Stimulated activated effector memory CD8-positive, alpha-beta T cell treated with anti-CD3 and anti-CD28 coated beads, Interleukin-12 subunit alpha, Interleukin-12 subunit beta, amount 100 ng/mL, for 72 hours (primary cell): Measurements from ENCODE around the gene H3-3A.
A peak's percentile ranks its signal among the peaks of the same experiment; 100 is the strongest.

Experiments
- ATAC-seq: fragments of 150-1000 bp; cut with Tn5 transposase; 2 replicates; pipeline ENCODE4 v1.10.0; 2021
- DNase-seq, 2 donors: peaks; one replicate each; pipeline ENCODE4 v3.0.0; 2021 to 2022; ENCODE audit warnings: low spot score in 2 of 2
- H3K27ac Mint-ChIP-seq: one replicate; pipeline ENCODE4 v1.8.0; 2022; ENCODE audit warnings: mild to moderate bottlenecking, mixed read lengths
- H3K36me3 Mint-ChIP-seq: one replicate; pipeline ENCODE4 v1.8.0; 2022; ENCODE audit warnings: mild to moderate bottlenecking, mixed read lengths
- H3K4me1 Mint-ChIP-seq: one replicate; pipeline ENCODE4 v1.8.0; 2022; ENCODE audit warnings: mixed read lengths
- H3K4me3 Mint-ChIP-seq: one replicate; pipeline ENCODE4 v1.8.0; 2022; ENCODE audit warnings: mild to moderate bottlenecking, mixed read lengths
- H3K9me3 Mint-ChIP-seq: one replicate; pipeline ENCODE4 v1.8.0; 2022; ENCODE audit warnings: mixed read lengths

Gene H3-3A

DNA sequence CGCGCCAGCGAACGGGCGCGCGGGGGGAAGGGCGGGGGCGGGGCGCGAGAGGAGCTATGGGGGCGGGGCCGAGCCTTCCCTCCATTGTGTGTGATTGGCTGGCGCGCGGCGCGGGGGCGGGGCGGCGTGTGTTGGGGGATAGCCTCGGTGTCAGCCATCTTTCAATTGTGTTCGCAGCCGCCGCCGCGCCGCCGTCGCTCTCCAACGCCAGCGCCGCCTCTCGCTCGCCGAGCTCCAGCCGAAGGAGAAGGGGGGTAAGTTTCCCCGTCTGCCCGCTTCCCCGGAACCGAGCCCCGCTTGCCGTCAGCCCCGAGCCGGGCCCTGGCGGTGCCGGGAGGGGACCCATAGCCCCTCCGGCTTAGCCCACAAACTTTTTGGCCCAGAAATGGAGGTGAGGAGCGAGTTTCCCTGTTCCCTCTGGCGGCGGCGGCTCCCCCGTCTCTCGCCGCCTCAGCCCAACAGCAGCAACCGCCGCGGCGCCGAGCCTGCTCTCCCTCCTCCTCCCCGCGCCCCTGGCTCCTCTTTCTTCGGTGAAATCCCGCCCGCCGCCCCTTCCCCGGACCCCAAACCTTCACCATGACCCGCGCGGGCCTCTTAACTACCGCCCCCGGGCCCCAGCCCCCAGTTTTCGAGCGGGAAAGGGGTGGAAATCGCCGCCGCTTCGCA lies at the start of gene H3-3A:
TSS of gene H3-3A (plus strand) at position 159 of the 666 bp plus-strand sequence. CDS start 1,636 bp downstream, outside the sequence.
- H3K36me3 Mint-ChIP-seq: peaks cover 52% of the 10 kb centered on the region
- H3K9me3 Mint-ChIP-seq: no peaks in the 10 kb centered on the region
- H3K4me3 Mint-ChIP-seq: peak within 1 kb of the TSS; percentile 99
- peak; percentile 92 for ATAC-seq
- DNase-seq: peak; percentile 96 to 99
- peak within 1 kb of the TSS; percentile 98 for H3K27ac Mint-ChIP-seq
- H3K4me1 Mint-ChIP-seq: peaks cover 40% of the 10 kb centered on the region

GRCh38 chr1:226017070-226017469 lies 45.4 kb upstream of the H3-3A start:
- no peaks in the 10 kb centered on the region for H3K9me3 Mint-ChIP-seq
- H3K36me3 Mint-ChIP-seq: no peaks in the 10 kb centered on the region
- no peak for DNase-seq
- H3K4me1 Mint-ChIP-seq: no peaks in the 10 kb centered on the region
- H3K27ac Mint-ChIP-seq: no peak overlapping the region
- no peak for ATAC-seq
- H3K4me3 Mint-ChIP-seq: no peak overlapping the region

DNA sequence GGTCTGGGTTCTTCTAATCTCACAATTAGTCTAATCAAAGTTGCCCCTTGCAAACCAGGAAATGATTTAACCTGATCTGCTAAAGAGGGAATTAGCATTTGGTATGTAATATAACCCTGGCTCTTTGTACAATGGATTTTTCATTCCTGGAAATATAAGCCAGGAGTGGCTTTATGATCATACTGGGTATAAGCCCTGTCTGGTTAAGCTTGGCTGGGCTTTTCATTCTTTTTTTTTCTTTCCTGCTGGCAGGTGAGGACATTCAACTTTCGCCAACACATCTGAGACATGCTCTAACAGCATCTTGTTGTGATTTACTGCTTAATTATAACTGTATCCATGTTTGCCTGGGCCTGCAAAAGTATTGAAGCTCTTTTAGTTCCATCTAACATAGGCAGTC lies 42.9 kb upstream of the H3-3A start:
- no peaks in the 10 kb centered on the region for H3K9me3 Mint-ChIP-seq
- H3K27ac Mint-ChIP-seq: no peak overlapping the region
- no peak for ATAC-seq
- no peak overlapping the region for H3K4me3 Mint-ChIP-seq
- no peak for DNase-seq
- H3K36me3 Mint-ChIP-seq: no peaks in the 10 kb centered on the region
- H3K4me1 Mint-ChIP-seq: no peaks in the 10 kb centered on the region

DNA sequence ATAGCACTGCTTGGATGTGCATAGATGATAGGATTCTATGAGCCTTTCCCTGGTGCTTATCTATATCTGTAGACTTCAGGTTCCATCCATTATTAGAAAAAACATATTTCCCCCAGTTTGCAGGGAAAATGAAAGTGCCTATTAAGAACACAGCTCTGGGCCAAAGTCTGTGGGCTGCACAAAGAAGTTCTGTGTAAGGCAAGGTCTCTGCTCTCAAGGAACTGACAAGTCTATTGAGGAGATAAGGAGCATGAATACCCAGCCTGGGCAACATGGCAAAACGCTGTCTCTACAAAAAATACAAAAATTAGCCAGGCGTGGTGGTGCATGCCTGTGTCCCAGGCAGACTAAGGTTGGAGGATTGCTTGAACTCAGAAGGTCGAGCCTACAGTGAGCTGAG lies 41.1 kb upstream of the H3-3A start:
- ATAC-seq (no peak), DNase-seq (no peak)
- Mint-ChIP-seq H3K36me3 (no peaks in the 10 kb centered on the region), H3K4me3 (no peak overlapping the region), H3K9me3 (no peaks in the 10 kb centered on the region), H3K27ac (no peak overlapping the region), H3K4me1 (no peaks in the 10 kb centered on the region)

- no peaks in the 10 kb centered on the region for H3K4me1 Mint-ChIP-seq
- DNase-seq (no peak), ATAC-seq (no peak)
- H3K36me3 Mint-ChIP-seq: no peaks in the 10 kb centered on the region
- H3K27ac Mint-ChIP-seq: no peak overlapping the region
- H3K9me3 Mint-ChIP-seq: no peaks in the 10 kb centered on the region
- H3K4me3 Mint-ChIP-seq: no peak overlapping the region
Measured at GRCh38 chr1:226021801-226022200, 40.7 kb upstream of the H3-3A start.

GRCh38 chr1:226023735-226024134 lies 38.8 kb upstream of the H3-3A start:
- no peaks in the 10 kb centered on the region for H3K36me3 Mint-ChIP-seq
- H3K27ac Mint-ChIP-seq: no peak overlapping the region
- ATAC-seq: no peak
- DNase-seq: no peak
- H3K4me1 Mint-ChIP-seq: no peaks in the 10 kb centered on the region
- no peaks in the 10 kb centered on the region for H3K9me3 Mint-ChIP-seq
- H3K4me3 Mint-ChIP-seq: no peak overlapping the region

DNA sequence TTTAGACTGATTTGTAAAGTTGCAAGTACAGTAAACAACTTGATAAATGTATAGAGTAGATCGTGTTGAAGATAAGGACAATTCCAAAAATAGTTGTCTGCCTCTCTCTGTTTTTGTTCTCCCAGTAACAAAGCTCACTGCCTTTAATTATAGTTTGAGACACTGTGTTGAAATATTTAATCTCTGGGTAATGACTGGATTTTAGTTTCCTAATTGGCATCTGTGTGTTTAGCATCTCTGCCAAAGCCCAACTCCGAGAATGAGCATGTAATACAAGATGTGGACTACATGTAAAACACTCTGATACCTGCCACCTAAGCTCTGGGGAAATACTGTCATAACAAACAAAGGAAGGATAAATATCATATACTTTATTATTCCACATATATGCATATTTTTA lies 35.7 kb upstream of the H3-3A start:
- ATAC-seq (no peak), DNase-seq (no peak)
- Mint-ChIP-seq H3K27ac (no peak overlapping the region), H3K9me3 (no peaks in the 10 kb centered on the region), H3K36me3 (no peaks in the 10 kb centered on the region), H3K4me1 (no peaks in the 10 kb centered on the region), H3K4me3 (no peak overlapping the region)

- ATAC-seq: no peak
- no peak for DNase-seq
- no peaks in the 10 kb centered on the region for H3K36me3 Mint-ChIP-seq
- H3K4me3 Mint-ChIP-seq: no peak overlapping the region
- H3K4me1 Mint-ChIP-seq: no peaks in the 10 kb centered on the region
- no peaks in the 10 kb centered on the region for H3K9me3 Mint-ChIP-seq
- no peak overlapping the region for H3K27ac Mint-ChIP-seq
Measured at GRCh38 chr1:226027538-226028217, 34.8 kb upstream of the H3-3A start.

- no peaks in the 10 kb centered on the region for H3K9me3 Mint-ChIP-seq
- ATAC-seq (no peak), DNase-seq (no peak)
- H3K27ac Mint-ChIP-seq: no peak overlapping the region
- H3K36me3 Mint-ChIP-seq: no peaks in the 10 kb centered on the region
- H3K4me1 Mint-ChIP-seq: no peaks in the 10 kb centered on the region
- H3K4me3 Mint-ChIP-seq: no peak overlapping the region
Measured at GRCh38 chr1:226029093-226029496, 33.4 kb upstream of the H3-3A start.

- no peak for DNase-seq
- Mint-ChIP-seq H3K27ac (no peak overlapping the region), H3K9me3 (no peaks in the 10 kb centered on the region), H3K4me3 (no peak overlapping the region), H3K4me1 (no peaks in the 10 kb centered on the region), H3K36me3 (no peaks in the 10 kb centered on the region)
- no peak for ATAC-seq
Measured at GRCh38 chr1:226029568-226030225, 32.8 kb upstream of the H3-3A start.

- DNase-seq: no peak
- Mint-ChIP-seq H3K4me3 (no peak overlapping the region), H3K4me1 (no peaks in the 10 kb centered on the region), H3K27ac (no peak overlapping the region), H3K9me3 (no peaks in the 10 kb centered on the region), H3K36me3 (no peaks in the 10 kb centered on the region)
- no peak for ATAC-seq
Measured at GRCh38 chr1:226033582-226033981, 28.9 kb upstream of the H3-3A start.

DNA sequence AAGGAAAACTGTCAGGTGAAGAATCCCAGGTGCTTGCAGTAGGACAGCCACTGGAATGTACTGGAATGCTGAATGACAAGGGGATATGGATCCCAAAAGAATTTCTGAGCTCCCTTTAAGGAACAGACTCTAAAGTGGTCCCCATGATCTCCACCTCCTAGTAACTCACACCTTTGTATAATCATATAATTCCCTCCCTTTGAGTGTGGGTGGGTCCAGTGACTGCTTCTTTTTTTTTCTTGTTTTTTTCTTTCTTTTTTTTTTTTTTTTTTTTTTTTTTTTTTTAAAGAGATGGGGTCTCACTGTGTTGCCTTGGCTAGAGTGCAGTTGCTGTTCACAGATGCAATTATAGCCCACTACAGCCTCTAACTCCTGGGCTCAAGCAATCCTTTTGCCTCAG lies 28.5 kb upstream of the H3-3A start:
- no peak overlapping the region for H3K4me3 Mint-ChIP-seq
- H3K36me3 Mint-ChIP-seq: no peaks in the 10 kb centered on the region
- H3K9me3 Mint-ChIP-seq: no peaks in the 10 kb centered on the region
- no peaks in the 10 kb centered on the region for H3K4me1 Mint-ChIP-seq
- H3K27ac Mint-ChIP-seq: no peak overlapping the region
- ATAC-seq (no peak), DNase-seq (no peak)

- no peaks in the 10 kb centered on the region for H3K36me3 Mint-ChIP-seq
- no peaks in the 10 kb centered on the region for H3K4me1 Mint-ChIP-seq
- H3K4me3 Mint-ChIP-seq: no peak overlapping the region
- DNase-seq: no peak
- no peaks in the 10 kb centered on the region for H3K9me3 Mint-ChIP-seq
- ATAC-seq: no peak
- no peak overlapping the region for H3K27ac Mint-ChIP-seq
Measured at GRCh38 chr1:226034482-226034881, 28.0 kb upstream of the H3-3A start.

DNA sequence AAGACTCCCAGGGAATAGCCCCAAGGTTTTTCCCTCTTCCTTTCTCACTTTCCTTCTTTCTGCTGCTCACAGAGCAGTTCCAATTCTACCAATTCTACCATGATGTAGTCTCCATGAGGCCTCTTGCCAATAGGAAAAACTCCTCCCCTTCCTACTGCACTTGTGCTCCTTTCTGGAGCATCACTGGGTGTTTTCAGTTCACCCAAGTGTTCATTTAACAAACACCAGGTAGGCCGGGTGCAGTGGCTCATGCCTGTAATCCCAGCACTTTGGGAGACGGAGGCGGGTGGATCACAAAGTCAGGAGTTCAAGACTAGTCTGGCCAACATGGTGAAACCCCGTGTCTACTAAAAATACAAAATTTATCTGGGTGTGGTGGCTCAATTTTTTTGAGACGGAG lies 26.6 kb upstream of the H3-3A start:
- Mint-ChIP-seq H3K4me3 (no peak overlapping the region), H3K4me1 (no peaks in the 10 kb centered on the region), H3K9me3 (no peaks in the 10 kb centered on the region), H3K36me3 (no peaks in the 10 kb centered on the region), H3K27ac (no peak overlapping the region)
- DNase-seq: no peak
- ATAC-seq: no peak

DNA sequence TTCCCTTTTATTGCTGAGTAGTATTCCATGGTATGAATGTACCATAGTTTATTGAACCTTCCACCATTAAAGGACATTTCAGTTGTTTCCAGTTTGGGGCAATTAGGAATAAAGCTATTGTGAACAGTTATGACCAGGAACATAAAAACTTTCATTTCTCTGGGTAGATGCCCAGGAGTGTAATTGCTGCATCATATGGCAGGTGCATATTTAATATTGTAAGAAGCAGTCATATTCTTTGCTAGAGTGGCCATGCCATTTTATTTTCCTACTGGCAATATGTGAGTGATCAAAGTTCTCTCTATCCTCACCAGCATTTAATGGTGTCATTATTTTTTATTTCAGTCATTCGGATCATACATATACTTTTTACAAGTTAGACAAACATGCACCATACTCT lies 23.9 kb upstream of the H3-3A start:
- Mint-ChIP-seq H3K4me1 (no peaks in the 10 kb centered on the region), H3K4me3 (no peak overlapping the region), H3K27ac (no peak overlapping the region), H3K36me3 (no peaks in the 10 kb centered on the region), H3K9me3 (no peaks in the 10 kb centered on the region)
- ATAC-seq (no peak), DNase-seq (no peak)

- no peak overlapping the region for H3K27ac Mint-ChIP-seq
- peaks cover 5% of the 10 kb centered on the region for H3K4me1 Mint-ChIP-seq
- H3K9me3 Mint-ChIP-seq: no peaks in the 10 kb centered on the region
- no peak for ATAC-seq
- DNase-seq: no peak
- H3K4me3 Mint-ChIP-seq: no peak overlapping the region
- H3K36me3 Mint-ChIP-seq: no peaks in the 10 kb centered on the region
Measured at GRCh38 chr1:226041419-226041818, 21.1 kb upstream of the H3-3A start.
